IPS-15b (cell line): ENCODE data around the gene KCTD16.

Source experiments
- H3K27me3 ChIP-seq: one replicate; pipeline ENCODE4 v1.6.1; 2013; ENCODE audit warnings: low read length; ENCODE audit not compliant: control insufficient read depth, insufficient read depth
- H3K36me3 ChIP-seq: one replicate; pipeline ENCODE4 v1.6.1; 2013; ENCODE audit warnings: low read length; ENCODE audit not compliant: control insufficient read depth, insufficient read depth
- H3K4me1 ChIP-seq: one replicate; pipeline ENCODE4 v1.6.1; 2013; ENCODE audit warnings: mild to moderate bottlenecking, low read length; ENCODE audit not compliant: control insufficient read depth, insufficient read depth
- H3K4me3 ChIP-seq: one replicate; pipeline ENCODE4 v1.5.1; 2013; ENCODE audit warnings: low read depth, low read length
- H3K9ac ChIP-seq: one replicate; pipeline ENCODE4 v1.6.1; 2013; ENCODE audit warnings: low read depth, mild to moderate bottlenecking, low read length
- H3K9me3 ChIP-seq: one replicate; pipeline ENCODE4 v1.6.1; 2013; ENCODE audit warnings: mild to moderate bottlenecking, low read length; ENCODE audit not compliant: control insufficient read depth, insufficient read depth

KCTD16 gene

DNA sequence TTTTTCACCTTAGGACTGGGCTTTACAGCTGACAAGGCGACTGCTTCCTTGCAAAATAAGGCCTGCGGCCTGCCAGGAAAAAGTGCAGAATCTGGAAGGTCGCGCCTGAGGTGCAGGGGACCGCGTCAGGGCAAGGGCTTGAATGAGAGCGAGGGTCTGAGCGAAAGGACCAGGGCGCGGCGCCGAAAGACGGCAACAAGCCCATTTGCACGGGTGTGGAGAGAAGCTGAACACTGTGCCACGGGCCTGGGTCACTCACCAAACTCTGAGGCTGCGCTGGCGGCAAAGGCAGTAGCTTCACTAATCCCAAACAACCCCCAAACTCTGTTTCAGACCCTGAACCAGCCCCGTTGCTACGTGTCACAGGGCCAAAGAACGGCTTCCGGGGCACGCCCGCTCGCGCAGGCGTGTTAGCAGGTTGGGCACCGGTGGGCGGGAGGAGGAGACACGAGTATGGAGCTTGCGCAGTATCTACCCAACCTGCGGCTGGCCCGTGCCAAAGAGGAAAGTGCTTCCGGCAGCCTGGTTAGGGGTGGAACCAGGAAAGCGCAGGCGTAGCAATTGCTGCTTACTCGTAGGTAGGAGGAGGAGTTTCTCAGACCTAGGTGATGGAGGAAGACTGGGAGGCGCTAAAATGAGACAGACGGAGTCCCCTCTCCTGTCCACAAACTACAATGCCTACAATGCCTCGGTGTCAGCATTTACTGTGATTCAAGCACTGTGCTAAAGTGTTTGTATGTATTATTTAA, at the start of gene KCTD16, which contains the start of gene YIPF5:
KCTD16 (plus strand) TSS at position 598 of the 749 bp plus-strand sequence.
YIPF5 (minus strand) TSS at position 384 of the 749 bp plus-strand sequence. CDS start 704 bp downstream, outside the sequence.
- Histone ChIP-seq H3K9me3 (no peaks in the 10 kb centered on the region), H3K4me3 (peak within 1 kb of the TSS; percentile 98), H3K4me1 (peaks cover 4% of the 10 kb centered on the region), H3K9ac (peak within 1 kb of the TSS; percentile 96), H3K27me3 (no peaks in the 10 kb centered on the region), H3K36me3 (no peaks in the 10 kb centered on the region)

DNA sequence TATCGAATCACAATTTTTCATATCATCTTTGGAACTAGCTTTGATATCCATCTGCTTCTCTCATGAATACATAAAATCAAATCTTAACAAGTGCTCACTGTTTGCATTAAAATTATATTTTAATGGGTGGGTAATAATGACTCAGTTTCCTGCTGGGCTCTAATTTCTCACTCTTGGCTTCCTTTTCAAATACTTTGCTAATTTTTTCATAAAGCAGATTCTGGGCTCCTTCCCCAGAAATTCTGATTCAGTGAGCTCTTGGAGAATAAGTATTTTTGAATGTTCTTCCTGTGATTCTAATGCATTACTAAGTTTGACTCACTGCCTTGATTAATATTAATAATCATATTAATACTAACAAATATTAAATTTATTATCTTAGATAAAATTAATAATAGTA, 49.1 kb upstream of the KCTD16 start:
- Histone ChIP-seq H3K4me1 (peaks cover 5% of the 10 kb centered on the region), H3K9me3 (no peaks in the 10 kb centered on the region), H3K27me3 (no peaks in the 10 kb centered on the region), H3K4me3 (no peak overlapping the region), H3K36me3 (no peaks in the 10 kb centered on the region), H3K9ac (no peak overlapping the region)

DNA sequence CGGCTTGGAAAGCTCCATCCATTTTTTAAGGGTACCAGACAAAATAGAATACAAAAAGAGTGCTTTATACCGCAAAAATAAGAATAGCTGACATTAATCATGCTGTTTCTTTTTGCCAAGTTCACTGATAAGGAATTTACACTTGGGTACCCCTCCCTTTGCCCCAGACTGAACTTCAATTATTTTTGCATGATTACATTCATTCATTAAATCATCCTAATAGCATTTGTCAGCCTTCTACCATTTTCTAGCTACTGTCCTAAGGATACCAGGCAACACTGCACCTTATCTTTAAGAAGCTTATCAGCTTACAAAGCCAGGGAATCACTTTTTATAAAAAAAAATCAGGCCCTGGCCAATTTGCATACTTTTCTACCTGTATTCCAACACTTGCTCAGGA, 48.6 kb upstream of the KCTD16 start:
- Histone ChIP-seq H3K4me3 (no peak overlapping the region), H3K4me1 (peaks cover 5% of the 10 kb centered on the region), H3K36me3 (no peaks in the 10 kb centered on the region), H3K9ac (no peak overlapping the region), H3K27me3 (no peaks in the 10 kb centered on the region), H3K9me3 (no peaks in the 10 kb centered on the region)

DNA sequence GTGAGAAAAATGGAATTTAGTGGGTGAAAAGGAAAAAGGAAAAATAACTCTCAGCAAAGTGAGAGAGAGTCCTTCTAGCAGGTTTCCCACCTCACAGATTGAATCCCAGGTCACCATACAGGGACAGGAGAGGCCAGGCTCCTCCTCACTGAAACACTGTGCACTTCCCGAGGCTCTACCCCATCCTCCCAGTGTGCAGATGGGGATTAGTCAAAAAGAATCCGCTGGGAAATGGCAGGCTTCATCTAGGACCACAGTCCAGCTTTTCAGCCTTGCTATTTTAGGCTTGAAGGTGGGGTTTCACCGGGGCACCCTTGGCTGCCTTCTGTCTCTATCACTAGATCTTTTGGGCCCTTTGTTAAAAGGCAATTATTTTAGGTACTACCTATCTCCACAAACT, 48.0 kb upstream of the KCTD16 start:
- H3K9ac ChIP-seq = no peak overlapping the region
- no peaks in the 10 kb centered on the region for H3K27me3 ChIP-seq
- H3K4me3 ChIP-seq = no peak overlapping the region
- peaks cover 5% of the 10 kb centered on the region for H3K4me1 ChIP-seq
- no peaks in the 10 kb centered on the region for H3K36me3 ChIP-seq
- H3K9me3 ChIP-seq = no peaks in the 10 kb centered on the region

GRCh38 chr5:144125163-144125726, 45.4 kb upstream of the KCTD16 start:
- Histone ChIP-seq H3K9me3 (no peaks in the 10 kb centered on the region), H3K9ac (no peak overlapping the region), H3K27me3 (no peaks in the 10 kb centered on the region), H3K36me3 (no peaks in the 10 kb centered on the region), H3K4me3 (no peak overlapping the region), H3K4me1 (peaks cover 5% of the 10 kb centered on the region)

GRCh38 chr5:144126707-144127106, 44.0 kb upstream of the KCTD16 start:
- H3K4me3 ChIP-seq = no peak overlapping the region
- H3K9me3 ChIP-seq = no peaks in the 10 kb centered on the region
- H3K36me3 ChIP-seq = no peaks in the 10 kb centered on the region
- peaks cover 5% of the 10 kb centered on the region for H3K4me1 ChIP-seq
- H3K9ac ChIP-seq = no peak overlapping the region
- H3K27me3 ChIP-seq = no peaks in the 10 kb centered on the region

DNA sequence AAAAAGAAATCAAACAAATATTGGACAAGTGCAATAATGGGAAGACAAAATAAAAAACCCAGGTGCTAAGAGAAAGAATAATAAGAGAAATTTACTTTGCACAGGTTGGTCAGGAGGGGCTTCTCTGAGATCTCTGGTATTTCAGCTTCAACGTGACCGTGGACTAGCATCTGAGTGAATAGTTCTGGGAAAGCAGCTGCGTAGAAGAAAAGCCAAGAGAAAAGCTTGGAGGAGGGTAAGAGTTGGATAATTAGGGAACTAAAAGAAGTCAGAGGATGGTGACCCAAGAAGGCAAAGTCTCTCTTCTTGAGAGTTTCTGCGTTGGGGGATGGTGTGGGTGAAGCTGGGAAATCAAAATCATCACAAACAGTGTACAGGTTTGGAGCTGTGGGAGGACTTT, 41.8 kb upstream of the KCTD16 start:
- Histone ChIP-seq H3K36me3 (no peaks in the 10 kb centered on the region), H3K9me3 (no peaks in the 10 kb centered on the region), H3K27me3 (no peaks in the 10 kb centered on the region), H3K4me3 (no peak overlapping the region), H3K9ac (no peak overlapping the region), H3K4me1 (peaks cover 5% of the 10 kb centered on the region)

GRCh38 chr5:144130306-144130705, 40.4 kb upstream of the KCTD16 start:
- no peaks in the 10 kb centered on the region for H3K9me3 ChIP-seq
- H3K9ac ChIP-seq = no peak overlapping the region
- H3K4me1 ChIP-seq = peaks cover 2% of the 10 kb centered on the region
- H3K4me3 ChIP-seq = no peak overlapping the region
- no peaks in the 10 kb centered on the region for H3K36me3 ChIP-seq
- no peaks in the 10 kb centered on the region for H3K27me3 ChIP-seq

- H3K36me3 ChIP-seq = no peaks in the 10 kb centered on the region
Measured at GRCh38 chr5:144131261-144131660, 39.4 kb upstream of the KCTD16 start.

DNA sequence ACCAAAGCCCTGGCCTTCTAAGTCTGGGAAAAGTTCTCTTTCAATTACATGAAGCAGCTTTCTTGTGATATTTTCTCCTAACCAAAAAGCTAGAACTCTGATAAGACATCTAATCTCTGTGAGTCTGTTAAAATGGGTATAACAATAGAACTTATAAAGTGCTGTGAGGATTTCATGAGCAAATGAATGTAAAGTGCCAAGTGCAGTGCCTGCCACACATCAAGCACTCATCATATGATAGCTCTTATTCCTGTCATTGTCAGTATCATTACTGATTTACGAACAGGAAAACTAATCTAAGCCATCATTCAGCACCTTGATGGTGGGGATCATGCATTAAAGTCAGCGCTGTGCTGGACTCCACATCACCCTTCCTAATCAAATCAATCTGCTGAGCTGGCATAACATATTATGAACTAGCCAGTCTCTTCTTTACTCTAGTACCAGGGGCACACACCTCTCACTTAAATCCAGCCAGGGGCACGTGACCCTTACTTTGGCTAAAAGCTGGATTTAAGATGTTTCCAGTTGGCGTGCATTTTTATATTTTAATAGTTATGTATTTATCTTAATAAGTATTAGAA, 37.5 kb upstream of the KCTD16 start:
- H3K9me3 ChIP-seq = no peaks in the 10 kb centered on the region

More at GRCh38 chr5:144131261-144131660, 39.4 kb upstream of the KCTD16 start:
- no peak overlapping the region for H3K4me3 ChIP-seq
- no peak overlapping the region for H3K9ac ChIP-seq
- H3K9me3 ChIP-seq = no peaks in the 10 kb centered on the region
- no peaks in the 10 kb centered on the region for H3K27me3 ChIP-seq
- H3K4me1 ChIP-seq = no peaks in the 10 kb centered on the region

GRCh38 chr5:144134194-144134826, 36.4 kb upstream of the KCTD16 start:
- H3K9me3 ChIP-seq = no peaks in the 10 kb centered on the region
- H3K4me3 ChIP-seq = no peak overlapping the region

More for the DNA sequence above, 37.5 kb upstream of the KCTD16 start:
- Histone ChIP-seq H3K27me3 (no peaks in the 10 kb centered on the region), H3K9ac (no peak overlapping the region), H3K36me3 (no peaks in the 10 kb centered on the region), H3K4me3 (no peak overlapping the region), H3K4me1 (no peaks in the 10 kb centered on the region)

More at GRCh38 chr5:144134194-144134826, 36.4 kb upstream of the KCTD16 start:
- Histone ChIP-seq H3K27me3 (no peaks in the 10 kb centered on the region), H3K4me1 (no peaks in the 10 kb centered on the region), H3K36me3 (no peaks in the 10 kb centered on the region), H3K9ac (no peak overlapping the region)
